Esophagus squamous epithelium (tissue), 4 donors: Measurements from ENCODE around the gene CHST3.

Experiments
- CTCF ChIP-seq, 6 experiments: fragments of 450-650 bp in 4 of 6; fragments of 200-600 bp in 2 of 6; sonication (generic) in 2 of 6; IDR thresholded peaks; one replicate each; pipeline ENCODE4 v1.5.1; 2016 to 2019; ENCODE audit warnings: antibody characterized with exemption in 6 of 6, mild to moderate bottlenecking in 4 of 6, moderate library complexity in 4 of 6
- POLR2A ChIP-seq, 4 donors: fragments of 450-650 bp; IDR thresholded peaks; one replicate each; pipeline ENCODE4 v1.6.1; 2017; ENCODE audit warnings: antibody characterized with exemption in 4 of 4, mild to moderate bottlenecking in 4 of 4, moderate library complexity in 3 of 4

GRCh38 chr10:72001033-72001395, 36.8 kb downstream of the CHST3 start:
- TF ChIP-seq CTCF (IDR thresholded peaks at IDR 0.05) = no peak
- TF ChIP-seq POLR2A (IDR thresholded peaks at IDR 0.05) = no peak
